IMR-90 (cell line): ENCODE measurements around the gene SIAH1.

Experiments
- CHD1 ChIP-seq: IDR thresholded peaks from 2 replicates; pipeline ENCODE4 v1.6.1; 2012; ENCODE audit warnings: low read depth, low read length, improper control_type of control experiment
- CTCF ChIP-seq: conservative IDR thresholded peaks from 2 replicates; pipeline ENCODE4 v1.5.1; 2012; ENCODE audit warnings: mild to moderate bottlenecking, low read depth, low read length, improper control_type of control experiment
- MAFK ChIP-seq: IDR thresholded peaks from 2 replicates; pipeline ENCODE4 v1.6.1; 2012; ENCODE audit warnings: low read depth, low read length, improper control_type of control experiment
- MAZ ChIP-seq: IDR thresholded peaks from 2 replicates; pipeline ENCODE4 v1.6.1; 2012; ENCODE audit warnings: low read depth, mild to moderate bottlenecking, low read length, improper control_type of control experiment, moderate library complexity, borderline replicate concordance
- MXI1 ChIP-seq: IDR thresholded peaks from 2 replicates; pipeline ENCODE4 v1.6.1; 2012; ENCODE audit warnings: low read depth, mild to moderate bottlenecking, low read length, moderate library complexity, borderline replicate concordance
- POLR2A ChIP-seq: IDR thresholded peaks from 2 replicates; pipeline ENCODE4 v1.6.1; 2012; ENCODE audit warnings: mild to moderate bottlenecking, low read depth, low read length
- RCOR1 ChIP-seq: IDR thresholded peaks from 2 replicates; pipeline ENCODE4 v1.6.1; 2012; ENCODE audit warnings: mild to moderate bottlenecking, low read length, improper control_type of control experiment; ENCODE audit not compliant: insufficient replicate concordance
- RFX5 ChIP-seq: IDR thresholded peaks from 2 replicates; pipeline ENCODE4 v1.8.0; 2012; ENCODE audit warnings: low read depth, mild to moderate bottlenecking, low read length, moderate library complexity
- SMC3 ChIP-seq: fragments of 150-350 bp; IDR thresholded peaks from 2 replicates; pipeline ENCODE4 v1.6.1; 2016; ENCODE audit warnings: low read depth, mild to moderate bottlenecking, antibody characterized with exemption, low read length, moderate library complexity
- USF2 ChIP-seq: fragments of 150-350 bp; IDR thresholded peaks from 2 replicates; pipeline ENCODE4 v1.6.1; 2017; ENCODE audit warnings: mild to moderate bottlenecking, antibody characterized with exemption, low read length, low read depth

- TF ChIP-seq POLR2A (no peak), CTCF (no peak), MXI1 (no peak), MAFK (no peak), RCOR1 (no peak), MAZ (no peak), RFX5 (no peak), SMC3 (no peak), USF2 (no peak), CHD1 (no peak)
These were observed 24.2 kb downstream of the SIAH1 start for GRCh38 chr16:48361012-48361411.
